WTC11 (cell line): ENCODE data around the gene RPS10.

Experiments used
- CTCF ChIP-seq: fragments of 200-600 bp; IDR thresholded peaks from 2 replicates; pipeline ENCODE4 v1.8.0; 2022; ENCODE audit warnings: antibody characterized with exemption
- HMGXB4 ChIP-seq: sonication (generic); formaldehyde crosslinking; IDR thresholded peaks from 2 replicates; pipeline ENCODE4 v1.8.1; 2023; ENCODE audit warnings: mild to moderate bottlenecking, moderate library complexity, missing genetic modification reagents
- NR3C1 ChIP-seq: sonication (generic); formaldehyde crosslinking; conservative IDR thresholded peaks from 2 replicates; pipeline ENCODE4 v1.8.1; 2023; ENCODE audit warnings: low read depth, mild to moderate bottlenecking, missing genetic modification reagents

- TF ChIP-seq CTCF (no peak), HMGXB4 (CRISPR knock-in tag) (no peak), NR3C1 (no peak)
These were observed 36.7 kb upstream of the RPS10 start for GRCh38 chr6:34462551-34462971.
